Liver (tissue), 3 donors: ENCODE data around the gene JAML.

Experiments used
- CTCF ChIP-seq: fragments of 150-350 bp; IDR thresholded peaks from 2 replicates; pipeline ENCODE4 v1.5.1; 2017; ENCODE audit warnings: improper control_type of control experiment, low read depth, low read length; ENCODE audit not compliant: missing input control
- EGR1 ChIP-seq, 2 donors: IDR thresholded peaks; 2 replicates each; pipeline ENCODE4 v1.6.1; 2016 to 2018; ENCODE audit warnings: antibody characterized with exemption in 2 of 2, low read depth in 2 of 2
- FOXA2 ChIP-seq: IDR thresholded peaks from 2 replicates; pipeline ENCODE4 v1.6.1; 2016; ENCODE audit warnings: antibody characterized with exemption
- HNF4G ChIP-seq: IDR thresholded peaks from 2 replicates; pipeline ENCODE4 v1.6.1; 2016; ENCODE audit warnings: antibody characterized with exemption
- JUND ChIP-seq, 2 donors: IDR thresholded peaks; 2 replicates each; pipeline ENCODE4 v1.6.1; 2016; ENCODE audit warnings: antibody characterized with exemption in 2 of 2
- TAF1 ChIP-seq: conservative IDR thresholded peaks from 2 replicates; pipeline ENCODE4 v1.6.1; 2016; ENCODE audit warnings: antibody characterized with exemption, mild to moderate bottlenecking
- ZBTB33 ChIP-seq: IDR thresholded peaks from 2 replicates; pipeline ENCODE4 v1.6.1; 2016; ENCODE audit warnings: antibody characterized with exemption
- TF ChIP-seq, protein P1 (sequence below): IDR thresholded peaks from 2 replicates; pipeline ENCODE4 v1.6.1; 2016; ENCODE audit warnings: antibody characterized with exemption, mild to moderate bottlenecking
- donor health status: healthy.
- donor health status: healthy.

- no peak for TF ChIP-seq CTCF
- no peak for TF ChIP-seq TAF1
- TF ChIP-seq, protein P1, sequence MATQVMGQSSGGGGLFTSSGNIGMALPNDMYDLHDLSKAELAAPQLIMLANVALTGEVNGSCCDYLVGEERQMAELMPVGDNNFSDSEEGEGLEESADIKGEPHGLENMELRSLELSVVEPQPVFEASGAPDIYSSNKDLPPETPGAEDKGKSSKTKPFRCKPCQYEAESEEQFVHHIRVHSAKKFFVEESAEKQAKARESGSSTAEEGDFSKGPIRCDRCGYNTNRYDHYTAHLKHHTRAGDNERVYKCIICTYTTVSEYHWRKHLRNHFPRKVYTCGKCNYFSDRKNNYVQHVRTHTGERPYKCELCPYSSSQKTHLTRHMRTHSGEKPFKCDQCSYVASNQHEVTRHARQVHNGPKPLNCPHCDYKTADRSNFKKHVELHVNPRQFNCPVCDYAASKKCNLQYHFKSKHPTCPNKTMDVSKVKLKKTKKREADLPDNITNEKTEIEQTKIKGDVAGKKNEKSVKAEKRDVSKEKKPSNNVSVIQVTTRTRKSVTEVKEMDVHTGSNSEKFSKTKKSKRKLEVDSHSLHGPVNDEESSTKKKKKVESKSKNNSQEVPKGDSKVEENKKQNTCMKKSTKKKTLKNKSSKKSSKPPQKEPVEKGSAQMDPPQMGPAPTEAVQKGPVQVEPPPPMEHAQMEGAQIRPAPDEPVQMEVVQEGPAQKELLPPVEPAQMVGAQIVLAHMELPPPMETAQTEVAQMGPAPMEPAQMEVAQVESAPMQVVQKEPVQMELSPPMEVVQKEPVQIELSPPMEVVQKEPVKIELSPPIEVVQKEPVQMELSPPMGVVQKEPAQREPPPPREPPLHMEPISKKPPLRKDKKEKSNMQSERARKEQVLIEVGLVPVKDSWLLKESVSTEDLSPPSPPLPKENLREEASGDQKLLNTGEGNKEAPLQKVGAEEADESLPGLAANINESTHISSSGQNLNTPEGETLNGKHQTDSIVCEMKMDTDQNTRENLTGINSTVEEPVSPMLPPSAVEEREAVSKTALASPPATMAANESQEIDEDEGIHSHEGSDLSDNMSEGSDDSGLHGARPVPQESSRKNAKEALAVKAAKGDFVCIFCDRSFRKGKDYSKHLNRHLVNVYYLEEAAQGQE: no peak
- TF ChIP-seq JUND (IDR thresholded peaks at IDR 0.05): no peak
- no peak for TF ChIP-seq HNF4G
- no peak for TF ChIP-seq ZBTB33
- TF ChIP-seq FOXA2: no peak
- no peak for TF ChIP-seq EGR1 (IDR thresholded peaks at IDR 0.05; ENCODE audit: low read depth in 2 of 2)
These were observed 56.1 kb downstream of the JAML start for GRCh38 chr11:118168751-118169150.
